GM03348 (cell line): ENCODE measurements around the gene PTK6.
"Not testable (repeated sequence)": the region's sequence is repeated elsewhere in the genome, so short reads cannot be mapped to it uniquely, and the experiment has no call there.

ENCODE experiments used
- DNase-seq: peaks from one replicate; pipeline ENCODE4 v3.0.0; 2012; ENCODE audit warnings: low spot score

PTK6 gene

DNA sequence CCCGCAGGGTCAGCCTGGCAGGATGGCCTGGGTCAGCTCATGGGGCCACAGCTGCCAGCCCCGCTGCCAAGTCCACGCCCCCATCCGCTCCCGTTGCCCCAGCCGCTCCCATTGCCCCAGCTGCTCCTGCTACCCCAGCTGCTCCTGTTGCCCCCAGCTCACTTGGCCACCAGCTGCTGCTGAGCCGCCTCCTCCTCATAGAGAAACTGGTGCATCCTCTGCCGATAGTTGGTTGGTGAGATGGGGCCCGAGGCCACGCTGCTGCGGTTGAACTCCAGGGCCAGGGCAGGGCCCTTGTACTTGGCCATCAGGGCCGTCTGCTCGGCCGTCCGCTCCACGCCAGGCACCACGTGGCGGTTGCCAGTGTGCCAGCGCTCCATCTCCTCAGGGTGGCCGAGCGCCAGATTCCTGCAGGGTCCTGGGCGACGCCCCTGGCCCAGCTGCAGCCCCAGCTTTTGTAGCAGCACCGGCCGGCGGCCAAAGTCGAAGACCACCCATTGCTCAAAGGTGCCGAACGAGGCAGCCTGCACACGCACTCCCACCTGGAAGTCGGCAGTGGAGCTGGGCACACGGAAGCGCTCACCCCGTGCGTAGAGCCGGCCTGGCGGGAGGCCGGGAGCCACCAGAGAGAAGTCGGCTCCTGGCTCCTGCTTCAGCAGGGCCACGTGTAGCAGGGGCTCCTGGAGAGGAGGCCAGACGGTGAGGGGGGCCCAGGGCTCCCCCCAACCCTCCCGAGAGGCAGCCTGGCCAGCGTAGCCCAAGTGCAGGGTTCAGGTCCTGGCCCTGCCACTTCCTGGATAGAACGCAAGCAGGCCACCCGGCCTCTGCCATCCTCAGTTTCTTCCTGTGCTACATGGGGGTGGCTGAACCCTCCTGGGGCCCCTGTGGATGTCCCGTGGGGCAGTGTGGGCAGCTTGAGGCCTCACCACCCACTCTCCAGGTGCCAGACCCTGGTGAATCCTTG, 32.1 kb upstream of the PTK6 start:
- DNase-seq, result no peak

DNA sequence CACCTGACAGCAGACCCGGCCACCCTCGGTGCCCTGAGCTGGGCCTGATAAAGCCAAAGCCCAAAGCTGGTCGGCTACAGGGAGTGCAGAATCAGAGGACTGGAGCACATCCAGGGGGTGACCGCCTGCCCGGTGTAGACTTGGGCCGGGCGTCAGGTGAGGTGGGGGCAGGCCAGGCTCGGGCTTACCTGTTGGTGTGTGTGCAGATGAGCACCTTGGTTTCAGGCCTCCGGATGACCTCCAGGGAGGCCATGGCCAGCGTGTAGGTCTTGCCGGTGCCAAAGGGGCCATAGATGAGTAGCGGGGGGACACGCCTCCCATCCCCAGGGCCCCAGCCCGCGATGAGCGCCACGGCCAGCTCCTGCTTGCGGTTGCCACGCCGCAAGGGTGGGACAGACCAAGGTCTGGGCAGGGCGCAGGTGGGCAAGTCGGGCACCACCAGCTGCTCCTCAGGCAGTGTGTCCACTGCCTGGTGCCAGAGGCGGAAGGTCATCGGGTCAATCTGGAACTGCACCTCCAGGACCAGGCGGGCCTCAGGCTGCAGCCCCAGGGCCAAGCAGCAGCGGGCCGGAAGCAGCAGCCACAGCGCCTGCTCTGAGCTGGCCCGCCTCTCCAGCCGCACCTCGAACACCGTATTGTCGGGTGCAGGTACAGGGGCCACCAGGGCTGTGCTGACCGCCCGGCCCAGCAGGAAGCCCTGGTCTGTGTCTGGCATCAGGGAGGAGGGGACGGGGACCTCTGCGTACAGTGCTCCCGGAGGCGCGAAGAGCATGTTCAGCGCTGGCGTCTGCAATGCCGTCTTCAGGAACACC, 31.2 kb upstream of the PTK6 start:
- no peak for DNase-seq

DNA sequence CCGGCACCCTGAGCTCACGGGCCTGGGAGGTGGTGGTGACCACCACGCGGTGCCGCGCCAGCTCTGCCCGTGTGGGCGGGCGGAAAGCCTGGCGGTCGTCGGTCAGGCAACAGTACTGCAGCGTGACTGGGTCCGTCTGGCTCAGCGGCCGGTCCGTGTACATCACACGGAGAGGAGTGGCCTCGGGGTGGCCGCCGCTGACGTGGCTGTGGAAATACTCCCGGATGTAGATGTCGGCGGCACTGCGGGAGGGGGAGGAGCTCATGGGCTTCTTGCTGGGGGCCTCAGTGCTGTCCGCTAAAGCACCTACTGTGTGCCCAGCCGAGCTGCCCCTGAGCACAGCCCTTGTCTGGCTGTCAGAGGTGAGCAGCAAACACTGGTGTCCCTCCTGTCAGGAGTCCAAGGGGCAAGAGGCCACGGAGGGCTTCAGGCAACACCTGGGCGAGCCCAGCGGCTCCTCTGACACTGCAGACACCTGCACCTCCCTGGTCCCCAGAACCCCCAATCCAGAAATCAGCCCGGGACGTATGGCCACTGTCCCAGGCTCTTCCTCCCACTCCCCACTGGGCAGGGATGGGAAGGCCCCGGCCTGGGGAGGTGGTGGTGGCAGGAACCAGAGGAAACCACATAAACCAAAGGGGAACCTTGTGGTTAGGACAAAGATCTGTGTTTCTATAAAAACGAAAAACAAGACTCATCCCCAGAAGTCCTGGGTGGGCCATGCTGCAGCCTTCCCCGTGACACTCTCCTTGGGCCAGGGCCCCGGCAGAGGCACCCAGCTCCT, 30.4 kb upstream of the PTK6 start:
- DNase-seq, result no peak

DNA sequence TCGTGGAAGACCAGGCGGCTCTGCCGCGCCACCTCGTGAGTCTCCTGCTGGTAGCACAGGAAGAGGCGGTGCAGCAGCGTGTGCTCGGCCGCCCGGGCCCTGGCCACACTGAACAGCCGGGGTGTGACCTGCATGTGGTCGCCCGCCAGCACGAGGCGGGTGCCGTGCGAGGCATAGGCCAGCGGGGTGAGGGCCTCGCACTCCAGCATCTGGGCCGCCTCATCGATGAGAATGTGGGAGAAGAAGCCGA, 29.9 kb upstream of the PTK6 start:
- no peak for DNase-seq

DNA sequence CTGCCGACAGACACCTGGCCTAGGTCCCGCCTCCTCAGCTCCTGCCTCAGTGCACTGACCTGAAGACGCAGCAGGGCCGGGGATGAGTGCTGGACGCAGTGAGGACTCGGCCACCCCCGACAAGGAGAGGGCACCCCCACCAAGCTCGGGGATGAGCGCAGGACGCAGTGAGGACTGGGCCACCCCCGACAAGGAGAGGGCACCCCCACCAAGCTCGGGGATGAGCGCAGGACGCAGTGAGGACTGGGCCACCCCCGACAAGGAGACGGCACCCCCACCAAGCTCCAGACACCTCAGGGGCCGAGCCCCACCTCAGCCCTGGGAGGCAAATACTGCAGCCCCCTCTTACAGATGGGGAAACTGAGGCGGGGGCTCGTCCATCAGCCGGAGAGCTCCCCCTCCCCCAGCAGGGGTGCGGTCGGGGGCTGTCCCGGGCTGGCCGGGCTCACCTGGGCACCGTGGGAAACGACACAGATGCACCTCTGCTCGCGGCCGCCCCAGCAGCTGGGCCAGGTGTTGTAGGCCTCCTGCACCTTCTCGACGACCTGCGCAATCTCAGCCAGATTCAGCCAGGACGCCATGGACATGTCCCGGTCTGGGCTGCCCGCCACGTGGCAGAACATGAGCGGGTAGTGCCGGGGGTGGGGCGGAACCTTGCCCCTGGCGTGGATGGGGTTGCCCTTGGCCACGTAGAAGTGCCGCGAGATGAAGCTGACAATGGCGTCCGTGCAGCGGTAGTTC, 29.4 kb upstream of the PTK6 start:
- DNase-seq, result no peak

DNA sequence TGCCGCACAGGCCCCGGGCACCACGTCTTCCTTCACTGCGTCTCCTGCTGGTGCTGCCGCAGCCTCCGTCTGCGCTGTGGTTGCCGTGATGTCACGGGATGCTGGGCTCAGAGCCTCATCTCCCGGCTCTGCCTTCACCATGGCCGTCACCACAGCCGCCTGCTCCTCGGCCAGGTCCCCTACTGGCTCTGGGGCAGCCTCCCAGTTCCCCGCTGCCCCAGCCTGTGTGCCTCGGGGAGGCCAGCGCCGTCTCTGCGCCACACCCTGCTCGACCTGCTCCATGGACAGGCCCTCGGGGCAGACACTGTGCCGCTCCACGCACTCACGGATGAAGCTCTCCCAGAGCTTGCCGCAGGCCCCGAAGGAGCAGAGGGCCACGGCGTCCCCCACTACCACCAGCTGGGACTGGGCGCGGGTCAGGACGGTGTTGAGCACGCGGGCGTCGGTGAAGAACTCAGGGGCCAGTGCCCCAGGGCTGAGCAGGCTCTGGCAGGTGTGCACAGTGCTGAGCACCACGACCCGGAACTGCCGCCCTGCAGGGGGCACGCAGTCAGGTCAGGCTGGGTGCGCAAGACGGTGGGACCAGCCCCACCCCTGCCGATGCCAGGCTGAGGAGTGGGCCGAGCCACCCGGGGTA, 28.6 kb upstream of the PTK6 start:
- DNase-seq, result no peak

DNA sequence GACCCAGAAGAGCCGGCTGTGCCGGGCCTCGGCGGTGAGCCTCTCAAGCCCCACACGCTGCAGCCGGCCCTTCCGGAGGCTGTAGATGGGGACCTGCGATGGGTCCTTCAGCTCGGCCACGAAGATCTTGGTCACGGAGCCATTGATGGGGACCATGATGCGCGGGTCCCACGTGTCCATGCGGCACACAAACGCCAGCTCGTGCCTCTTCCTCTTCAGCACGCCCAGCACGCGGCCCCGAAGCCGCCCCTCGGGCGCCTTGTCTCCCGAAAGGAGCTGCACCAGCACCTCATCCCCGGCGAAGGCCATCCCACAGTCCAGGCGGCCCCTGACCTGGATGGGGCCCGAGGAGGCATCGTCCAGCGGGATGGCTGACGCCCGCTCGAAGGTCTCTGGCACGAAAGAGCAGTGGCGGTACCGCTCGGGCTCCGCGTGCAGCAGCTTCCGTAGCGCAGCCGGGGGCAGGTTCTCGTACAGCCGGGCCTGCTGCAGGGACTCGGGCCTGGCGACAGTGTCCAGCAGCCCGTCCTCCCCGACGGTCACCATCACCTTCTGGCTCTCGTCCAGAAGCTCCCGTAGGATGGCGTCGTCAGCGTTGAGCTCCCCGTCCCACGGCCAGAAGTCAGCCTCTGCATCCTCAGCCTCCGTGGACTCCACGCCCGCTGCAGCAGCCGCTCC, 28.0 kb upstream of the PTK6 start:
- no peak for DNase-seq

DNA sequence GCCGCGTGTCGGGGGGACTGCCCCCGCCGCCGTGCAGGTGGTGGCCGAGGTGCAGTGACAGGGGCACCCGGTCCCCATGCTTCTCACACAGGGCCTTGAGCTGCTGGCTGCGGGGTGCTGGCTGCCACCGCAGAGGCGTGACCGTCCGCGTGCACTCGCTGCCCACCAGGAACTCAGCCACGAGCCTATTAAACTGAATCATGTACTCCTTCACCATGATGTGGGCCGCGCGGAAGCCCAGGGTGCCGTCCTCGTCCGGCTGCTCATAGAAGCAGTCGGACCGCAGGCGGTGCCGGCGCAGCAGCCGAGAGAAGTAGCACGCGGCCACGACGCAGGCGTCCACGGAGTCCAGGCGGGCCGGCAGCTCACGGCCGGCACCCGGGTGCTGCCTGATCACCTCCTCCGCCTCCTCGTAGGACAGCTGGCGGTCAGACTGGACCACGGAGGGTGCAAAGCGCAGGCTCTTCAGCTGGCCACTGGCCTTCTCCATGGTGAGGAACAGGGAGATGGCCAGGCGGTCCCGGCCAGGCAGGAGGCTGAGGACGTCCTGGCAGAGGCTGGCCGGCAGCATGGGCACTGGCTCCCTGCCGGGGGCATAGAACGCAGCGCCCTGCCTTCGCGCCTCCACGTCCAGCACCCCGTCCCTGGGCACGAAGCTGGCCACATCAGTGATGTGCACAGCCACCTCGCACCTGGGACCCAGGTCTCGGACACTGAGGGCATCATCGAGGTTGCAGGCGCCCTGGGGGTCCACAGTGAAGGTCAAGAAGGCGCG, 27.0 kb upstream of the PTK6 start:
- DNase-seq, result no peak

DNA sequence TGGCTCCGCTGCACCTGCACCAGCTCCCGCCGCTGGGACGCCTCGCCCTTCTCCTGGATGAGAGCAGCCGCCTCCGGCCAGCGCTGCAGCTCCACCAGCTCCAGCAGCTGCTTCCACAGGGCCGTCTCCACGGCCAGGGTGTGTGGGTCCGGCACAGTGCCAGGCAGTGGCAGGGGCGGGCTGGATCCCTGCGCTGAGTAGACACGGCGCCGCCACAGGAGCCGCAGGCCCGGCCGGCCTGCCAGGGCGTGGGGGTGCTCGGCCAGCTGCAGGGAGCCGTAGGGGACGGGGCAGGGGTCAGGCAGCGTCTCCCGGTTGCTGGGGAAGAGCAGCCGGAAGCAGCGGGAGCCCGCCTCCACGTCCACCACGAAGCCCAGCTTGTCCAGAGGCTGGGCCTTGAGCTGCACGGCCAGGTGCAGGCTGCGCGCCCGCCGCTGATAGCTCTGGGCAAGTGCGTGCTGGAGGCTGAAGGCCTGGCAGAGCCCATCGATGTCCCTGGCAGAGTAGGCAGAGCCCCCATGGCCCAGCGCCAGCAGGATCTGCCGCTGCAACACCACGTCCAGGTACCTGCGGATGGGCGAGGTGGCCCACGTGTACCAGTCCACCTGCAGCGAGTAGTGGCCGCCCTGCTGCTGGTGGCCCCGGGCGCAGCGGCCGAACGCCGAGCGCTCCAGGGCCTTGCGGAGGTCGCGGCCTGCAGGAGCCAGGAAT, 26.2 kb upstream of the PTK6 start:
- no peak for DNase-seq

DNA sequence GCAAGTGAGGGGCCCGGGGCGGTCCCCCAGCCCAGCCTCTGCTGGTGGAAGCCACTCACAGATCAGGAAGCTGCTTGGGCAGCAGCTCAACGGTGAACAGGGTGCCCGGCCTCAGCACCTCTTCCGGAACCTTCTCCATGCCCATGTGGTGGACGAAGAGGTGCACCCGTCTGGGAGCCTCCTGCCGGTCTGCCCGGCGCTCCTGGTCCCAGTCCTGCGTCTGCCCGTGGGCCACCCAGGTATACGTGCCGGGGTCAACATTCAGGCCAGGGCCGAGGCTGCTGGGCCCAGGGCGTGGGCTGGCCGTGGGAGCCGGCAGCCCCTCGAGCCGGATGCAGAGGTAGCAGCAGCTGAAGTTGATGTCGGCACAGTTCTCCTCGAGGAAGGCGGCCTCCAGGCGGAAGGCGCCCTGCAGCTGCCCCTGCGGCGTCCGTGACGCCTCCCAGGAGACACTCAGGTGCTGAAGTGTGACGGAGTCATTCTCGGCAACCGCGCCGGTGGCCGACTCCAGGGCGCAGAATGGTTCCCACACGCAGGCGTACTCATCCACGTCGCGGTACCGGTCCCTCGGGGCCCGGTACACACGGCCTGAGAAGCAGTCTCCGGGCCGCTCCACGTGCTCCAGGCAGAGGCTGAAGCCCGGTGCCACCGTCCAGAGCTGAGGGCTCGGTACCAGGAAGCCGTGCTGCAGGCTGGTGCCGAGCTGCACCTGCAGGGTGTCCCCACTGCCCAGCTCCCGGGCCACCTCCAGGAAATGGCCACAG, 25.5 kb upstream of the PTK6 start:
- DNase-seq, result no peak

DNA sequence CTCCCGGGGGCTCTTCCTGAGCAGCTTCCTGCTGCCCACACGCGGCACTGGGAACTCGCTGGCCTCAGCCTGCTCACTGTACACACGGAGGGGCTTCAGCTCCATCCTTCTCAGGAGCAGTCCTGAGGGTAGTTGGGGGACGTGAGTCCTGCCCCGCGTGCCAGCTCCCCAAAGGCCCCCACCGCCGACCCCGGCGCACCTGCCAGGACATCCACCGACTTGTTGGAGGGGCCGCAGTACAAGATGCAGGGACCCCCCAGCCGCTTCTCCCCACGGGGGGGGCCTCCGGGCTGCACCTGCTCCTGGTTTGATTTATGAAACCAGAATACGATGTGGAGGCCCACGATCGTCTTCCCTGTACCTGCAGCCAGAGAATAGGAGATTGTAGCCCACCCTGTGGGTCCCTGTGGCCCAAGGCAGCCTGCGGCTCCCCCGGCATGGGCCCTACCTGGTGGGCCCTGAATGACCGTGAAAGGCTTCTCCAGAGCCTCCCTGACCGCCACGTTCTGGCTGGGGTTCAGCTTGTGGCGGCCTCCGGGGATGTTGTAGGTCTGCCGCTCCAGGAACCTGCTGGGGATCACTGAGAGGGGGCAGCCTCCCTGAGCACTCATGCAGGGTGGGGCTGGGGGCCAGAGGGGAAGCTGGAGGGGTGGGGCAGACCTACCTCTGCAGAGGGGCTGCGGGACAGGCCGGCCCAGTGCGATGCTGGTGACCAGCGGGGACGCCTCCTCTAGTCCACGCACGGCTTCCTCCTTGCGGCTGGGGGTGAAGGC, 24.6 kb upstream of the PTK6 start:
- no peak for DNase-seq

DNA sequence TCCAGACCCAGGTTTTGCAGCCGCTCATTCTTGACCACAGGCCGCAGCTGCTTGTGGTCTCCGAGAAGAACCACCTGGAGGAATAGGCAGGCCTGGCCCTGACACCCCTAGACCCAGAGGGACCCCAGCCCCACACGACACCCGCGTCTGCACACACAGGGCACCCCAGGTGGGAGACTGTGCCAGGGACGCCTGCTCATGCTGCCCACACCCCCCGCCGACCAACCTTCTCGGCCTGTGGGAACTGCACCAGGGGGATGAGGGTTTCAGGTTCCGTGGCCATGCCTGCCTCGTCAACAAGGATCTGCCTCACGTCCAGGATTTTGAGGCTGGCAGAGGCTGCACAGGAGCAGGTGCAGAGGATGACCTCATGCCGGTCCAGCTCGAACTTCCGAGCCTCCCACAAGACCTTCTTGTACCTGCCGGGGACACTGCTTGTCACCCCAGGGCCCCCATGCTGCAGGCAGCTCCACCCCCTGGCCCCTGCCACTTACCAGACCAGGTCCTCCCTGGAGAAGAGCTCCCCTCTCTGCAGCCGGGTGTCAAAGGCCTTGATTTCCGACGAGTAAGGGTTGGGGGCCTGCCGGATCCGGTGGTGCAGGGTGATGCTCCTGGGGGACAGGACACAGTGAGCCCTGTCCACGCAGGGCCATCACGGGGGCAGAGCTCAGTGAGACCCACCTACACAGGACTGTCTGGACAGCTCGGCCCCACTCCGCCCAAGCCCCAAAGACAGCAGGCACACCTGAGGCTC, 23.9 kb upstream of the PTK6 start:
- no peak for DNase-seq

DNA sequence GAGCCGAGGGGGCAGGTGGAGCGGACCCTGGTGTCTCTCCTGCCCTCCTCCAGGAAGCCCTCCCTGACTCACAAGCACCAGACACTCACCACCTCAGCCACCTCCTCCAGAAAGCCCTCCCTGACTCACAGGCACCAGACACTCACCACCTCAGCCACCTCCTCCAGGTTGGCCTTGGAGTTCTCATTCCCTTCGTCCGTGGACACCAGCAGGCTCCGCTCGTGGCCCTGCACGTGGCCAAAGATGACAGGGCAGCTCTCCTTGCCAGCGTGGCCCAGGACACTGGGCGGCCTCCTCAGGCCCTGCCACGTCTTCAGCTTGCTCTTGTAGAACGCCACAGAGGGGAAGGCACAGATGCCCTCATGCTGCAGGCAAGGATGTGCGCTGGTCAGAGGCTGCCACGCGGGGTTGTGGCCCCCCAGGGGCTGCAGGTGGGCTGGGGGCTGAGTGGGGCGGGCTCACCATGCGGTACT, 23.2 kb upstream of the PTK6 start:
- no peak for DNase-seq

DNA sequence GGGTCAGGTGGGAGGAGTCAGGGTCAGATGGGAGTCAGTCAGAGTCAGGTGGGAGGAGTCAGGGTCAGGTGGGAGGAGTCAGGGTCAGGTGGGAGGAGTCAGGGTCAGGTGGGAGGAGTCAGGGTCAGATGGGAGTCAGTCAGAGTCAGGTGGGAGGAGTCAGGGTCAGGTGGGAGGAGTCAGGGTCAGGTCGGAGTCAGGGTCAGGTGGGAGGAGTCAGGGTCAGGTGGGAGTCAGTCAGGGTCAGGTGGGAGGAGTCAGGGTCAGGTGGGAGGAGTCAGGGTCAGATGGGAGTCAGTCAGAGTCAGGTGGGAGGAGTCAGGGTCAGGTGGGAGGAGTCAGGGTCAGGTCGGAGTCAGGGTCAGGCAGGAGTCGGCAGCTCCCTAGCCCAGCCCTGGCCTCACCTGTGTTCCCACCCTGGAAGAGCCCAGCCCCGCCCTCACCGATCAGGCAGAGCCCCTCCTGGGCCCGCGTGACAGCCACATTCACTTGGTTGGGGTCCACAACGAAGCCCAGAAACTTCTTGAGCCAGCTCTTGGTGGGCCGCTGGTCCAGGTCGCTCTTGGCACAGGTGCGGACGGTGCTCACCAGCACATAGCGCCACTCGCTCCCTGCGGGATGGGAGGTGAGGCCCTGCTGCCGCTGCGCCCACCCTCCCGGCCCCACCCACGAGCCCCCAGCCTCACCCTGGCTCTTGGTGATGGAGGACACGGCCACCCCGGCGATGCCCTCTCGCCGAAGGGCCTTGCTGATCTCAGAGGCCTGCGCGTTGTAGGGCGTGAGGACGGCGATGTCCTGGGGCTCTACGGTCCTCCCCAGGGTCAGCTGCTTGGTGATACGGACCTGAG, 22.5 kb upstream of the PTK6 start:
- not testable (repeated sequence) for DNase-seq

DNA sequence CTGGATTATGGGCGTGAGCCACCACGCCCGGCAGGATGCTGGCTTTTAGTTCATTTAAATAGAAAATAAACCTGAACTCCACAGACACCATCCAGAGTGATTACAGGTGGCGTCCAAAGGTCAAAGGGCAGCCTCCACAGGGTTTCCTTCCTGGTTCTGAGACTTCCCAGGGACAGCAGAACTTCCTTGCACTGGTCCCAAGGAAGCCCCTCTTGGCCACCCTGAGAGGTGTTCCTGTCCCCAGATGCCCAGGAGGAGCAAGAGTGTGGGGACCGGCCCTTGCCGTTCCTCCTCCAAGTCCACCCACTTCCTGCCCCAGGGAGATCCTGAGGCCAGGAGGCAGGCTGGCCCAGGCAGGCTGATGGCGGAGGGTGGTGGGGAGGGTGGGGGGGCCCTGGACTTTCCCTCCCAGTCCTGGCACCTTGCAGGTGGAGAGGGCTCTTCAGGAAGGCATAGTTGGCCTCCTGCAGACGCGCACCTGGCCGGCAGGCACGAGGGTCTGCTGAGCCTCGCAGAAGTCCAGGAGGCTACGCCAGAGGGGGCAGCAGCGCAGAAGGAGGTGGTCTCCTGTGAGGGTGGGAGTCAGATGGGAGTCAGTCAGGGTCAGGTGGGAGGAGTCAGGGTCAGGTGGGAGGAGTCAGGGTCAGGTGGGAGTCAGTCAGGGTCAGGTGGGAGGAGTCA, 21.8 kb upstream of the PTK6 start:
- DNase-seq, result no peak
